Amniotic stem cell (primary cell): ENCODE results near the gene MAN1A1.

Source experiments
- DNase-seq: peaks from one replicate; lab custom pipeline; 2025; lab: John Stamatoyannopoulos, UW

Gene MAN1A1

DNA sequence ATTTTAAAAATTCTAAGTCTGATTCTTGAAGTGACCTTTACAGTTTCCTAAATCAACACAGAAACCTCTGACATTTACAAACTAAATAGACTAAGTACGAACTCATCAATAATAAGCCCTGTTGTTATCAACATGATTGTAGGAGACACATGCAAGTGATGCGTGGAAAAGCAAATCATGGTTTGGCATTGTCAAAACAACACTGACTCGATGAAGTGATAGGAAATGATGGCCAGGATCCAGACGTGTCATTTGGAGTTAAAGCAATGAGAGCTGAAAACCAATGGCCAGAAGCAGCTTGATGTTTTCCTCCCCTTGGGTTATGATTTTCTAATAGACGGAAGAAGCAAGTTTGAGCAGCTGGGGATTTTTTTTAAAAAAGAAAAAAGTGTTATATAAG, 153.7 kb downstream of the MAN1A1 start:
- no peak for DNase-seq

DNA sequence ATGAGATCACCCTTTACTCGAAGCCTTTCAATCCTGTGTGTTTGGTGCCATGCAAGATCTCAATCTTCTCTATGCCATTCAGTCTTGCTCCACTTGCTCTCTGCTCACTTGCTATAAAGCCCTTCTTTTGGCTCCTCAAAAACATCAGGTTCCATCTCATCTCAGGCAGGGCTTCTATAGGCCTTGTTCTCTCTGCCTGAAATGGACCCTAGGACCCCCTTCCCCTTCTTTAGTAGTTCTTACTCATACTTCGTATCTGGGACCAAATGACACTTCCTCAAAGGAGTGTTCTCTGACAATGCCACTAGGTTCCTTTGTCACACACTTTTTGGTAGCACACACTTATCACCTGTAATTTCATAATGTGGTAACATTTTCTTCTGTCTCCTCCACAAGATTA, 154.4 kb downstream of the MAN1A1 start:
- no peak for DNase-seq

DNA sequence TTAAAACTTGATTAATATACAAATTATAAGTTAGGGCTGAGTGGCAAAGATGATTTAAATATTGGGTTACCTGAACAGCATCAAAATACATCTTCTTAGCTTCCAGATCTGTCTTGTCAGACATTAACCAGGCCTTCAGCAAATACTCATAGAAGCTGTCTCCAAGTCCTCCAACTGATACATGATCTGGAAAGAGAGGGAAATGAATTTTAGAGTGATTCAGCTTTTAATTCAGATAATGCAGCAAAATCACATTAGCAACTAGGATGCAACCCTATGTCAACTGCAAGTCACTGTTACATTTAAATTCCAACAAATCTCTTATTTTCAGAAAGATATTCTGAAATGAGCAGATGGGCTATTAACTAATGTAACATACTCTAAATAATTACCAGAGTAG, 155.9 kb downstream of the MAN1A1 start:
- DNase-seq, result no peak

DNA sequence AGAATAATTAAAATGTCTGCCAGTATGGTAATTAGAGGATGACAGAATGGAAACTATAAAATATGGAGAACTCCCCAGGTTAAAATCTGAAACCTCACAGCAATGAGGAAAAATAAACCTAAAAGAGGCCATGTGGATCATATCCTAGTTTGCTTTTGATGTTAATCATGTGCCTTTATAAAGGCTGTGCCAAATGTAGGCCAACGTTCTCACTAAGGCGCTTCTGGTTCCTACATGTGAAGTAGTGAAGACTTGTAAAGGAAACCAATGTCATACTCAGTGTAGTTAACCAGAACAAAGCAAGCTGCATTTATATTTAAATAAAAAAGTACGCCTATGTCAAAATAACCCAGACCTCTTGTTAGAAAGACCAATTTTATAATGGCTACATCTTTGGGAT, 157.4 kb downstream of the MAN1A1 start:
- DNase-seq, result no peak

DNA sequence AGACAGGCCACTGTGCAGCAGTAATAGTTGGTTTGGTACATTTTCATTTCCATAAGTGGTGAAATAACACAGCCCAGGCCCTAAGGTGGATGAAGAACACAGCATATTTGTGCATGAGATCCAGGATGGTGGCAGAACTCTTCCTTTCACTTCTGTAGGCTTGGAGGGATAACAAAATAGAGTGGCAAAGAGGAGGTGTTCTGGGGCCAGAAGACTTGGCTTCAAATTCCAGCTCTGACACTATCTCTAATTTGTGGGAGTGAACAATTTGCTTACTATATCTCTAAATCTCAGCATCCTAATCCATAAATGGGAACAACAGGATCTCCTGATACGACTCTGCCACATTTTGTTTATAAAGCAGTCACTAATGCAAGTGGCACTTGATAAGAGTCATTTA, 159.4 kb downstream of the MAN1A1 start:
- DNase-seq, result no peak

DNA sequence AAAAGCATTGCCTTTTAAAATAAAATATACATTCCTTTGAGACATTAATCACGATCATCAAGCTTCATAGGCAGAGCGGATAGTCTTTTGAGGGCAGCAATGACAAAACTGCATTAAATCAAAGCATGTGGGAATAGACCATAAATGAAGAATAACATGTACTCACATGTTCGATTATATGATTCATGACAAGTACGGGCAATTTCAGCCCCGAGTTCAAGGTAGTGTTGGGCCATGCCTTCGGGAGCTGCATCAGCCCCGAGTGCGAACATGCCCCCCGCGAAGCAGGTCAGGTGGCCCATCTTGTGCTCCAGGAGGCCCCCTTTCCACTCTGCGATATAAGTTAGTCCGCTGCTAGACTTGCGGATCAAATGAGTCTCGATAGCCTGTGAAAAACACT, 160.1 kb downstream of the MAN1A1 start:
- no peak for DNase-seq

DNA sequence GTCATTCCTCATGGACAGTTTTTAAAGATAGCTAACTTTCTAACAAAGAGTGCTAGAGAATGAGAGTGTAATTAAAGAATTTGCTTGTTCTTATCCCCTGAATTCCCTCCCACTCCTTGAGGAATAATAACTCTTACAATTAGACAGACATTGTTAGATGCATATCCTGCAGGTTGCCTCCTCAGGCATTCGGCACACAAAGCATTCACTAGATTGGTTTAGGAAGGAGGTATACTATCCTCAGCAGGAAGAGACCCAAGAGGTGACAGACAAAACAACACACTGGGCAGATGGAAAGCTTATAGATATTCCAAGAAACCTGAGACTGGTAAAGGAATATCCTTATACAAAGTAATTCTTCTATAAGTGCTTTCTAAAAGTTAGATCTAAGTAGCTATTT, 162.0 kb downstream of the MAN1A1 start:
- no peak for DNase-seq

DNA sequence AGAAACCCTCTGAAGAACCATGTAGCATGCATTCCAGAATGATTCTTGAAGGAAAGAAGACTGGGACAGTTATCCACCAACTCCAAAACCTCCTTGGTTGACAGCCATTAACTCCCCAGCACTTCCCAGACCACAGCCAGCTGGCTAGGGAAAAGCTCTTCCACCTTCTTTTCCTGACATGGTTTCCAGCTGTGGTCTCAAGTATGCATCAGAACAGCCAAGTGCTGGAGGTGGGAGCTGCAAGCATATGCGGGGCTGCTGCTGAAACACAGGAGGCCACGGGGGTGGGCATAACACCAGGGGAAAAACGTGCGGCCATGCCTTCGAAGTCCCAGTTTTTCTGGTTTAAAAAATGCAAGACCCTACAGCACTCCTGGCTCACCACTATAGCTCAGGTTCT, 163.1 kb downstream of the MAN1A1 start:
- no peak for DNase-seq

DNA sequence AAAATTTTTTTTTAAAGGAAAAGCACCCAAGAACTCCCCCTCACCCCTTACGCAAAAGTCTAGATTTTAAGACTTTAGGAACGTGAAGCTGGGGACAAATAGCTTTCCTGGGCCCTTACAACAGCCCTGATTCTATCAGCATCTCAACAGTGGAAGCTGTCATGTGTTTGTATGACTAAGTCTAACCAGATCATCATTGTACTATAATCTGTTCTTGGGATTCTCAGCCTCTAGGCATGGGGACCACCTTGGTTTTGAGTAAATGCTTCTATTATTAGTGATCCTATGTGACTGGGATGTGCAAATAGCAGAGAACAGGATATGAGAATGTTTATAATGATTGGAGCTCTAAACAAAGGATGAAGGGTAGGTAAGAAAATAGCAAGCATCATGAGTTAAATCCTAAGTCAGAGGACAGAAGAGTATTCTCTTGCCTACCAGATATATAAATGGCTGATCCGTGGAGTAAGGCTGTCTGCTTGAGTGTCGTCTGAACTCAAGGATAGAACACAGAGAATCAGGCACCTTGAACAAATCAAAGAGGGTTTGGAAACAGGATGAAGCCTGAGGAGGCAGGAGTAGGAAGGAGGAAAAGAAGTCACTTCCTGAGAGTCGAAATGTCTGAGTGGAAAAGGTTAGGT, 165.4 kb downstream of the MAN1A1 start:
- no peak for DNase-seq

DNA sequence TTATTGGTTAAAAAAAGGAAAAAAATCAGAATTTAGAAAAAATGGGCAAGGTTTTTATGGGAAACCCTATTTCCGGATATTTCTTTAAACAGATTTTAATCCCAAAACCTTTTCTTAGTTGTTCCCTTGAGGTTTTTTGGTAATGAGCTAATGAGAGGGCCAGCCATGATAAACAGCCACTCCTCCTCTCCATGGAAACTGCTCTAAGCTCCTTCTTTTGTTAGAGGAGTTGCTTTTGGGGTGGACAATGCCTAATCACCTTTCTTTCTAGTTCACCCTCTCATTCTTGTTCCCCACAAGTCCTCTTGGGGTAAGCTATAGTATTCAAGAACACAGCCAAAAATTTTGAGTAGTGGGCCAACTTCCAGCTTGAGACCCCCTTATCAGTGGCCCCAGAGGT, 166.1 kb downstream of the MAN1A1 start:
- no peak for DNase-seq

DNA sequence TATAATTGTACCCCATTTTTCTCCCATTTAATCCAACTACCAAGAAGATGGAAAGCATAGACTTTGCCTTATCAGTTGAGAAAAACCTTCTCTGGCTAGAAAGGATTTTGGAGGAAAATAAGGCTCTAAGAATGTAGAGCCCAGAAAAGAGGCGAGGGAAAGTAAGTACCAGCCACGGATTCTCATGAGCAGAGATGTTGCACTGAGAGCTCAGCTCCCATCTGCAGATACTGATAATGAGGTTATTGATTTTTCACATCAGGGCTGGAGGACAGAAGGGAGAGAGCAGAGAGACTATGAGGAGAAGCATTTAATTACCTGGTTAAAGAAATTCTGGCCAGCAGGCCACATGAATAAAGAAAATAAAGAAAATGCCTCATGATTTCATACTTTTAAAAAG, 166.7 kb downstream of the MAN1A1 start:
- DNase-seq, result no peak

DNA sequence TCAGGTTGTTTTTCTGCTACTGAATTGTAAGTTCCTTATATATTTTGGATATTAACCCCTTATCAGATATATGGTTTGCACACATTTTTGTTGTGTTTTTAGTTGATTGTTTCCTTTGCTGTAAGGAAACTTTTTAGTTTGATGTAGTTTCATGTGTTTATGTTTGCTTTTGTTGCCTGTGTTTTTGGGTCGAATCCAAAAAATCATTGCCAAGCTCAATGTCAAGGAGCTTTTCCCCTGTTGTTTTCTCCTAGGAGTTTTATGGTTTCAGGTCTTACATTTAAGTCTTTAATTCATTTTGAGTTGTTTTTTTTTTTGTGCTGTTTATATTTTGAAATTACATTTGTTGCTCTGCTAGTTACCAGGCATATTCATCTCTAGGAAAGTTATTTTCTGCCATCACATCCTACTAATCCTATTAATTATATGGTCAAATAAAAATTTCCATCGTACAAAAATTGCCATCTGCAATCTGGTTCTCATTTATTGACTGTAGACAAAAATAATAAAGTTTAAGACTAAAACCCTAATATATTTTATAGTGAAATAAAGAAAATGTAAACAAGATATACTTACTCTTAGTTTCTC, 167.3 kb downstream of the MAN1A1 start:
- DNase-seq, result no peak

DNA sequence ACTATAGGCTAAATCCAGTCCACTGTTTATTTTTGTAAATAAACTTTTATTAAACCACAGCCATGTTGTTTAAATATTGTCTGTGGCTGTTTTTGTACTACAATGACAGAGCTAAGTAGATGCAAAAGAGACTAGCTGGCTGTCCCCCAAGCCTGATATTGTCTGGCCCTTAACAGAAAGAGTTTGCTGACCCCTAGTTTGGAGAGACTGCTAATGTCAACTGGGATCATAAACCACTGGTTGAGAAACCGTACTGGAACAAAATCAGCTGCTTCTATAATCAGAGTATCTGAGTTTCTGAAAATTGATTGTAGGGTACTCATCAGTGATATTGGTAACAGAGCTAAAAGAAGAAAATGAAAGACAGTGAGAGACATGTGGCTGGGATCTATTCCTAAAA, 168.5 kb downstream of the MAN1A1 start:
- no peak for DNase-seq

DNA sequence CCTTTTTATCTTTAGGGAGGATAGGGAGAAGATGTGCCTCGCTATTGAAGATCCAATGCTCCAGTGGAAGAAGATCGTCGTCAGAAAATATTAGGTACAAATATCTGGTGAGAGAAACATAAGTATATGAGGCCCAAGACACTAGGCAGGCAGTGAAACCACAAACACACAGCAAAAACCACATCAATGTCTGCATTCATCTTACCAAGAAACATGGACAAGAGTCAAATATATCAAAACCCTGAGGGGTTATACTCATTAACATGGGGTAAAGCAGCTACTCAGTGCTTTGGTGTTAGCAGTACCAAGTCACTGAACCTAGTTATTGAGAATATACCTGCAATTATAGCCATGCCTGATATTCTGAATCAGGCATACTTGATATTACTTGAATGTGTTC, 169.7 kb downstream of the MAN1A1 start:
- DNase-seq, result no peak

DNA sequence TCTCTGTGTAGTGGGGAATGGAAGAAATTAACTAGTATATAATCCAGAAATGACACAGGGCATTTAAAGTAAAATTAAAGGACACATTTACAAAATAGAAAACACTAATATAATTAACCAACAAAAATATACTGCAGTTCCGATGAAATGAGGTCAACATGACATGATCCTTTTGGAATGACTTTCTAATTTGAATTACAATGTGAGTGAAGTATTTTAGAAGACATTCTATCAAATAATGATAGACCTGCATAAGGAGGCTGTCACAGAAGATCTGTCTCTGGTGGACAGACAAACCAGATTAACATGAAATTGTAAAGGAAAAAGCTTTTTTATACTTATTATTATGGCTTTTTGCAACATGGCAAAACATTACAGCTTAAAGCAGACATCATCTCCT, 170.5 kb downstream of the MAN1A1 start:
- no peak for DNase-seq

DNA sequence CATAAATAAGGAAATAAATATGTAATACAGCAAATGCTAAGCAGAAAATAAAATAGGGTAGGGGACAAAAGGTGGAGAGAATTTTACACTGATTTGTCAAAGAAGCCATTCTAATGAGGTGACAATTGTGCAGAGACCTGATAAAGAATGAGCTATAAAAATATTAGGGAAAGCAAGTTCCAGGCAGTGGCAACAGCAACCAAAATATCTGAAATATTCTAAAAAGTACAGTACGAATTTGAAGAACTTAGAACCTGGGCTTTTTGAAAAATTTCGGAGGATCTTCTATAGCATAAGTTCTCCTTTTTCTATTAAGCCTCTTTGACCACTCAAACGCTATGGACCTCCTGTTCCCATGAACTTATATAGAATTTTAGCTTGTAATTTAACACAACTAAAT, 173.1 kb downstream of the MAN1A1 start:
- no peak for DNase-seq

DNA sequence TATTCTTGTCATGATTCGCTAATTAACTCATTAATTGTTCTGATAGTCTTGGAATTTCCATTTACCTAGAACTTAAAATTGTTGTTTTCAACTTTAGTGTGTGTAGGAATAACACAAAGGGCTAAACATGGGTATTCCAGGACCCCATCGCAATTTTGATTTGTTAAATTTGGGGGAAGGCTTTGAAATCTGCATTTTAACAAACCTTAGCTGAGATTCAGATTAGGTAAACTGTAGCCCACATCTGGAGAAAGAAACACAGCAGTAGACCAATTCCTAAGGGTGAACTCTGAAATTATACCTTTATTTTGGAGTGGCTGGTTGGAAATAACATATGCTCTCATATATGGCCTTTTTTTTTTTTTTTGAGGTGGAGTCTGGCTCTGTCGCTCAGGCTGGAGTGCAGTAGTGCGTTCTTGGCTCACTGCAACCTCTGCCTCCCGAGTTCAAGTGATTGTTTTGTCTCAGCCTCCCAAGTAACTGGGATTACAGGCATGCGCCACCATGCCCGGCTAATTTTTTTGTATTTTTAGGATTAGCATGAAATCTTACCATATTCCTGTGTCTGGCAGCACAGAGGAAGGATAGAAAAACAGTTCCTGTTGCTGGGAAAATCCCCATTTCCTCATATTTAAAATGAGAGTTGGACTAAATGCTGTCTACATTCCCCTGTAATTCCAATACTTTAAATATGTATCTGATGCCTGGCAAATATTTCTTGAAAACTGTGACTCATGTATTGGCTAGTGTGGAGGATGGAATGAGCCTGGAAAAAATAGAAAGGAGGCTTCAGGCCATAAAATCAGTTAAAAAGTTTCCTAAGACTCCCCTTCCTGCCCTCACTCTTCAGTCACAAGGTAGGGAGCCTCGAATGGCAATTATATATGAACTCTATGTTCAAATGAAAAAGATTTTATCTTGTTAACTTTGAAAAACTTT, 174.4 kb downstream of the MAN1A1 start:
- DNase-seq, result peak; percentile 23

DNA sequence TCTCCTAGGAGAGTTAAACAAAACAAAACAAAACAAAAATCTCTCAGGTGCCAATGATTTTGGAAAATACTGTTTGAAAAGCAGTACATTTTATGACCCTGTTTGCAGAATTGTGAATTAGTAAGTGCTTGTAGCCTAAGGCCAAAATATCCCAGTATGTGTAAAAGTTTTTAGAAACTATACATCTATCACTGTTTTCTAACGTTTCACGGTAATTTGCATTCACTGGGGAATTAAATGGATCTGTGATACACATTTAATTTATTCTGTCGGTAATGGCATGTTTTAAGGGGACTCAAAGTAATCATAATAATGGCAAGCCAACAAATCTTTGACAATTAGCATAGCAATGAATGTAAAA, 175.5 kb downstream of the MAN1A1 start:
- no peak for DNase-seq

DNA sequence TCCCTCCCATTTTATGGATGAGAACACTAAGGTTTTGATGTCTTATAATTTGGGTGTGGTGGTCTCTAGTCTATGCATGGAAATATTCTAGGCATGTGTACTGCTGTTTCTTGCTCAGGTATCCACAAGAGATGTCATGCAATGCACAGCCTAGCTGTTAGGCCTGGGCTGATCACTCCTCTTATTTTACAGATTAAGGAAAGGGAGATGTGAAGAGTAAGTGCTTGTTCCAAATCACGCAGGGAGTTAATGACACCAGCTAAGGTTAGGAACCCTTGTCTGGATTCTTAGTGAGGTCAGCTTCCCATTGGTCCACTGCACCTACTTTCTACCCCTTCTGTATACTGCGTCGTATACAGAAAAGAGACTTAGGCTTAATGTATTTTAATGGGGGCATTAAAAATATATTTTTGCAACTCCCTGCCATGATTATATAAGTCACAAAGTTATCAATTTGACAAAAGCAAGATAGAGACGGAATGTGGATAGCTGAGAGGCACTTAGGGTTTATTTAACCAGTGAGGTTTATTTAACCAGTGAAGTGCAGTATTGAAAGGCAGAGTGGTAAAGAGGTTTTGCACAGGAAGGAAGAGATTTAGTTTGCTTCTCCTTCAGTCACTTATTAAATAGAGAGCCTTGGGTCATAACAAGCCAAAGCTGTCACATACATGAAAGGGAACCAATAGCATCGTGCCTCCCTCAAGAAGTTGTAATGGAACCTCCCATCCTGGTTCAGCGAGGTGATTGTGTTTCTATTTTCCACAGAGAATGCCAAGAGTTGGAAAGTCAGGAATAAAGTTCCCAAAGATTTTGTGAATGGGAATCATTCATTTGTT, 176.1 kb downstream of the MAN1A1 start:
- no peak for DNase-seq

DNA sequence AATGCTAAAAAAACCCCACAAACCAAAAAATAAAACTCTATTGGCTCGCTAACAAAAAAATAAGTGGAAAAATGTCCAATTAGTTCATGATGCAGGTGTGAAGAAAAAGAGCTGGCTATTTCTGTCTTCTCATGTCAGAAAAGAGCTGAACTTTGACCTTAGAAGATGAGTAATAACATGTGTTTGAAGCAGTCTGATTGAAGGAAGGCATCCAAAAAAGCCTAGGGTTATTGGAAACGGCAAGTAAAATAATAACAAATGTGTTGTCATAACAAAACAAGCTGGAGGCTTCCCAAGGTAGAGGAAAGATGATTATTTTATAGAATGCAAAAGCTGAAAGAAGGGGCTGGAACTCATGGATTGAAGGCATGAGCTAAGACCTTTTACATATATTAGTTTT, 176.7 kb downstream of the MAN1A1 start:
- DNase-seq, result no peak

DNA sequence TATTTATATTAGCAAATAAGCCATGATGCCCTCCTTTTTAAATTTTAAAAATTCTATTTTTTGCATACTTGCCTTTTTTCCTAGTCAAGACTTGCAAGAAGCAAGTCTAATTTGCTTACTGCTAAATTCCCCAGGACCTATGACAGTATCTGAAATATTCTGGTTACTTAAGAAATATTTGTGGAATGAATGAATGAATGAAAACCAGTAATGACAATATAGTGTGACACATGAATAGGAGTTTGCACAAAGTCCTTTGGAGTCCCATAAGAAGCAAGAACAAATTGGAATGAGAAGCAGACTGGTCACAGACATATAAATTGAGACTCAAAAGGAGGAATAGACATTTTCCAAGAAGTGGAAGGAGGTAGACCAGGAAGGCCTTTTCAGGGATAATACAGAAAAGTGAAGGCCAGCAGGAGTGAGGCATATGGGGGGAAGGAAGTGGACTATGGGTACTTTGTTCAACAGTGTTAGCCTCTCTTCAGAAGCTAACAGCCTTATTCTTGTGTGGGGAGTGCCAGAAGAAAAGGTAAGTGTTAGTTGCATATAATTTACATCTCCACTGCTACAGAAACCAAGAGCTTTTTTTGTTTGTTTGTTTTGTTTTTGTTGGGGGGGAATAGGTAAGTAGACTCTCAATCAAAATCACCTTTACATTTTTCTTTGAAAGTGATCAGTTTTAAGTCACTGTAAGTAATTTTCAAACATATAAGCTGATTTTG, 177.5 kb downstream of the MAN1A1 start:
- no peak for DNase-seq
